GM23248 (cell line): ENCODE results near the gene BCL7A. TPM values are rescaled to one million over a fixed set of nuclear protein-coding genes. Genes with fewer than 3 reads are reported as not detected.

Experiments used
- DNase-seq: peaks from one replicate; pipeline ENCODE4 v3.0.0-alpha.2; 2015
- H2AFZ ChIP-seq: fragments of 200-600 bp; sonication (generic); 2 replicates; pipeline ENCODE4 v1.6.1; 2016; ENCODE audit warnings: antibody characterized with exemption
- H3F3A ChIP-seq: fragments of 200-600 bp; sonication (generic); 2 replicates; pipeline ENCODE4 v1.6.1; 2016; ENCODE audit warnings: mild to moderate bottlenecking, antibody characterized with exemption, mixed run types; ENCODE audit not compliant: insufficient read depth
- H3K27ac ChIP-seq: fragments of 200-600 bp; sonication (generic); 2 replicates; pipeline ENCODE4 v1.5.1; 2016; ENCODE audit warnings: mild to moderate bottlenecking
- H3K27me3 ChIP-seq: fragments of 200-600 bp; sonication (generic); replicated peaks from 2 replicates; pipeline ENCODE4 v1.6.1; 2016; ENCODE audit warnings: mild to moderate bottlenecking; ENCODE audit not compliant: insufficient read depth
- H3K36me3 ChIP-seq: fragments of 200-600 bp; sonication (generic); 2 replicates; pipeline ENCODE4 v1.6.1; 2016; ENCODE audit warnings: low read depth, mild to moderate bottlenecking
- H3K4me1 ChIP-seq: fragments of 200-600 bp; sonication (generic); 2 replicates; pipeline ENCODE4 v1.6.1; 2016; ENCODE audit warnings: mild to moderate bottlenecking; ENCODE audit not compliant: insufficient read depth
- H3K4me2 ChIP-seq: fragments of 200-600 bp; sonication (generic); one replicate; pipeline ENCODE4 v1.6.1; 2016; ENCODE audit warnings: mild to moderate bottlenecking; ENCODE audit not compliant: unreplicated experiment
- H3K4me3 ChIP-seq: fragments of 200-600 bp; sonication (generic); 2 replicates; pipeline ENCODE4 v1.5.1; 2016; ENCODE audit warnings: mild to moderate bottlenecking
- H3K79me2 ChIP-seq: fragments of 200-600 bp; sonication (generic); 2 replicates; pipeline ENCODE4 v1.6.1; 2016; ENCODE audit warnings: mild to moderate bottlenecking; ENCODE audit not compliant: insufficient read depth
- H3K9ac ChIP-seq: fragments of 200-600 bp; sonication (generic); 2 replicates; pipeline ENCODE4 v1.6.1; 2016; ENCODE audit warnings: mild to moderate bottlenecking
- H3K9me2 ChIP-seq: fragments of 200-600 bp; sonication (generic); 2 replicates; pipeline ENCODE4 v1.6.1; 2016; ENCODE audit warnings: mixed run types, mild to moderate bottlenecking, moderate library complexity; ENCODE audit not compliant: insufficient read depth
- H3K9me3 ChIP-seq: fragments of 200-600 bp; sonication (generic); one replicate; pipeline ENCODE4 v1.6.1; 2017; ENCODE audit warnings: low read depth
- H4K20me1 ChIP-seq: fragments of 200-600 bp; sonication (generic); 2 replicates; pipeline ENCODE4 v1.6.0; 2016; ENCODE audit not compliant: insufficient read depth
- EZH2 ChIP-seq: fragments of 200-600 bp; sonication (generic); IDR thresholded peaks from 2 replicates; pipeline ENCODE4 v1.6.1; 2018; ENCODE audit warnings: antibody characterized with exemption, mild to moderate bottlenecking; ENCODE audit not compliant: insufficient read depth, poor library complexity, severe bottlenecking
- EZH2phosphoT487 ChIP-seq: fragments of 200-600 bp; sonication (generic); IDR thresholded peaks from 2 replicates; pipeline ENCODE4 v1.6.1; 2018; ENCODE audit warnings: antibody characterized with exemption, moderate library complexity, mild to moderate bottlenecking, low read depth; ENCODE audit not compliant: insufficient read depth
- WGBS, 2 experiments: methylation state at CpG; one replicate each; pipeline ENCODE4 v1.1.6; 2015 to 2017; ENCODE audit warnings: low lambda C conversion rate in 2 of 2, low coverage in 1 of 2; ENCODE audit errors: missing lambda C conversion rate in 2 of 2; 5-methylcytosine and 5-hydroxymethylcytosine counted together
- in situ Hi-C: fragments of 300-500 bp; cut with MboI; formaldehyde crosslinking; loops from 2 replicates; pipeline ENCODE4 v1.15.0; 2020
- polyA plus RNA-seq: library from polyadenylated mRNA; unstranded; fragments of >200 nt; fragmentation: Nextera tagmentation; extraction: Ambion mirVana; gene quantifications from 2 replicates; pipeline ENCODE4 v1.2.1, GENCODE V29; 2016
- total RNA-seq: library from RNA; depleted of rRNA; stranded (reverse); fragments of >200 nt; shearing (Covaris generic); gene quantifications from 2 replicates; pipeline ENCODE4 v1.2.3, GENCODE V29; 2014

The BCL7A gene
- total and polyA plus RNA-seq, 2 experiments from 2014 or later: 2.7 to 4.2 TPM

DNA sequence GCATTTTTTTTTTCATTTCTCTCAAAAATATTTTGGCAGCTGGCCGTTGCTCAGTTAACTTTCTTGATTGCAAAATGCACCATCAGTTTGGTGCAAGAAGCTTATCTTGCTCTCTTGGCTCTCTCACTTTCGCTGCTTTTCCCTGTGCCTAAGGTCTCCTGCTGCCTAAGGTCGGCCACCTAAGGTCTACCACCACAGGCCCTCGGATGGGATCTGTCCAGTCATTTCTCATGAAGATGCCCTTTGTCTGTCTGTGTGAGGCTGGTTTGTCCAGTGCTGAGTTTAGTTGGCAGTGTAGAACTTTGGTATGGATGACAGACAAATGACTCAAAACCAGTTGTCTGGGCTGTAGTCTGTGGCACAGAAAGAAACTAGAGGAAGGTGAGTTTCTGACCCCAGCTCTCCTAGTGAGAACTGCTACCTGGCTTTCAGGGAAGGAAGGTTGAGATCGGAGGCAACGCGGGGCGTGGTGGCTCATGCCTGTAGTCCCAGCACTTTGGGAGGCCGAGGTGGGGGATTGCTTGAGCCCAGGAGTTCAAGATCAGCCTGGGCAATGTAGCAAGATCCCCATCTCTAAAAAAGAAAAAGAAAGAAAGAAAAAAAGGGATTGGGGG lies 59.5 kb downstream of the BCL7A start:
- peak overlapping the region; percentile 86 for H3K27ac ChIP-seq
- no peaks in the 10 kb centered on the region for H4K20me1 ChIP-seq
- H3K9me3 ChIP-seq: no peaks in the 10 kb centered on the region
- H3K79me2 ChIP-seq: peaks cover 64% of the 10 kb centered on the region
- H3F3A ChIP-seq: peaks cover 38% of the 10 kb centered on the region
- in situ Hi-C loops: no loop called here
- peak; percentile 81 for DNase-seq
- peak overlapping the region; percentile 78 for H3K4me3 ChIP-seq
- no peaks in the 10 kb centered on the region for H3K9me2 ChIP-seq
- no peaks in the 10 kb centered on the region for H3K27me3 ChIP-seq
- 51 to 53% methylated on average over 9 of the region's 9 CpGs for WGBS, 2 experiments
- H3K4me1 ChIP-seq: peaks cover 20% of the 10 kb centered on the region
- H3K9ac ChIP-seq: peak overlapping the region; percentile 84
- H3K4me2 ChIP-seq: peak overlapping the region; percentile 94
- H2AFZ ChIP-seq: no peak overlapping the region
- no peak for TF ChIP-seq EZH2phosphoT487
- no peak for TF ChIP-seq EZH2
- no peaks in the 10 kb centered on the region for H3K36me3 ChIP-seq

GRCh38 chr12:122081697-122082221 lies 60.1 kb downstream of the BCL7A start:
- H3K9me3 ChIP-seq: no peaks in the 10 kb centered on the region
- peaks cover 38% of the 10 kb centered on the region for H3F3A ChIP-seq
- peaks cover 70% of the 10 kb centered on the region for H3K79me2 ChIP-seq
- H3K27ac ChIP-seq: peak overlapping the region; percentile 86
- in situ Hi-C loops: no loop called here
- 0 out of 2 replicates have a peak overlapping the region, but pooled peaks have one; percentile 6 for H2AFZ ChIP-seq
- WGBS, 2 experiments: 5% methylated on average over 7 of the region's 7 CpGs
- H3K27me3 ChIP-seq: no peaks in the 10 kb centered on the region
- no peaks in the 10 kb centered on the region for H3K9me2 ChIP-seq
- H3K9ac ChIP-seq: peak overlapping the region; percentile 84
- H3K4me3 ChIP-seq: peak overlapping the region; percentile 78
- no peaks in the 10 kb centered on the region for H3K36me3 ChIP-seq
- H4K20me1 ChIP-seq: no peaks in the 10 kb centered on the region
- TF ChIP-seq EZH2phosphoT487 (no peak), EZH2 (no peak)
- peak overlapping the region; percentile 94 for H3K4me2 ChIP-seq
- peaks cover 20% of the 10 kb centered on the region for H3K4me1 ChIP-seq
- DNase-seq: peak; percentile 65

- H4K20me1 ChIP-seq: no peaks in the 10 kb centered on the region
- H3K36me3 ChIP-seq: no peaks in the 10 kb centered on the region
- no peaks in the 10 kb centered on the region for H3K9me2 ChIP-seq
- 93 to 94% methylated on average over 6 of the region's 6 CpGs for WGBS, 2 experiments
- H3K79me2 ChIP-seq: peaks cover 80% of the 10 kb centered on the region
- TF ChIP-seq EZH2: no peak
- no peak for TF ChIP-seq EZH2phosphoT487
- no peak for DNase-seq
- H3K4me1 ChIP-seq: peaks cover 20% of the 10 kb centered on the region
- no peak overlapping the region for H3K9ac ChIP-seq
- H3K9me3 ChIP-seq: no peaks in the 10 kb centered on the region
- H3K27ac ChIP-seq: peak overlapping the region; percentile 86; the same call in 1 of the 2 replicates
- in situ Hi-C loops: no loop called here
- H3K4me3 ChIP-seq: no peak overlapping the region
- no peak overlapping the region for H2AFZ ChIP-seq
- no peaks in the 10 kb centered on the region for H3K27me3 ChIP-seq
- H3F3A ChIP-seq: peaks cover 35% of the 10 kb centered on the region
- H3K4me2 ChIP-seq: peak overlapping the region; percentile 94
Measured at GRCh38 chr12:122082621-122083356, 61.1 kb downstream of the BCL7A start.

DNA sequence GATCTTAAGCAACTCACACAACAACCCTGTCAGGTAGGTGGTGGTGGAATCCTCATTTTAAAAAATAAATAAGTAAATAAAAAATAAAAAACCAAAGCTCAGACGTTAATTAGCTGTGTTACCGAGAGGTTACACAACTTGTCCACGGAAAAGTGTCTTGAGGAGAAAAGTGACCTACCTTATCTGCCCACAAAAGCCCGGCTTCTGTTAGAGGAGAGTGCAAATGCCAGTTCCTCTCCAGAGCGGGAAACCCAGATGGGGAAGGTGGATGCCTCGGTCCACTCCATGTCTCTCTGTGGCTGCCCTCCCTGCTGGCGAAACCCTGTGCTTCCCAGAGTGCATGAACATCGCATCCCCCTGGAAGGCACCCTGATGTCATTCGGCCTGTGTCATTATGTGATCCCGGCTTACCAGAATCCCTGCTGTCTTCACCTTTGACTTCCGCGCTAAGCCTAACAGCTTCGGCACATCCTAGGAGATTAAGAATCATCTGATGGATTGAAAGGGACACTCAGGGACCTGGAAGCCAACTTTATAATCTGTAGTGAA lies 63.2 kb downstream of the BCL7A start:
- in situ Hi-C loops: no loop called here
- 96 to 97% methylated on average over 13 of the region's 13 CpGs for WGBS, 2 experiments
- H3K79me2 ChIP-seq: peaks cover 92% of the 10 kb centered on the region

More for the DNA sequence above, 63.2 kb downstream of the BCL7A start:
- no peaks in the 10 kb centered on the region for H3K27me3 ChIP-seq
- no peak overlapping the region for H3K4me3 ChIP-seq
- TF ChIP-seq EZH2phosphoT487 (no peak), EZH2 (no peak)
- no peaks in the 10 kb centered on the region for H3K9me3 ChIP-seq
- no peaks in the 10 kb centered on the region for H3K9me2 ChIP-seq
- no peak for DNase-seq
- H3K36me3 ChIP-seq: no peaks in the 10 kb centered on the region
- H3K9ac ChIP-seq: no peak overlapping the region
- H3K27ac ChIP-seq: no peak overlapping the region
- H2AFZ ChIP-seq: no peak overlapping the region
- H3K4me1 ChIP-seq: peaks cover 25% of the 10 kb centered on the region
- no peaks in the 10 kb centered on the region for H4K20me1 ChIP-seq
- no peak overlapping the region for H3K4me2 ChIP-seq
- H3F3A ChIP-seq: peaks cover 35% of the 10 kb centered on the region
